ENCODE results near the gene ADIPOR2.

Gene ADIPOR2

GRCh38 chr12:1826867-1827705 lies 136.2 kb downstream of the ADIPOR2 start:
- DNase-seq (ENCODE audit: extremely low read depth in 1 of 2, low read depth in 1 of 2) = no peak

- DNase-seq (ENCODE audit: extremely low read depth in 1 of 2, low read depth in 1 of 2) = no peak
Measured at GRCh38 chr12:1827826-1828805, 137.2 kb downstream of the ADIPOR2 start.

- DNase-seq (ENCODE audit: extremely low read depth in 1 of 2, low read depth in 1 of 2) = no peak
Measured at GRCh38 chr12:1828856-1829255, 138.0 kb downstream of the ADIPOR2 start.

- DNase-seq (ENCODE audit: extremely low read depth in 1 of 2, low read depth in 1 of 2) = no peak
Measured at GRCh38 chr12:1829306-1829900, 138.5 kb downstream of the ADIPOR2 start.

GRCh38 chr12:1830401-1830845 lies 139.6 kb downstream of the ADIPOR2 start:
- no peak for DNase-seq (ENCODE audit: extremely low read depth in 1 of 2, low read depth in 1 of 2)

GRCh38 chr12:1830981-1831963 lies 140.4 kb downstream of the ADIPOR2 start:
- no peak for DNase-seq (ENCODE audit: extremely low read depth in 1 of 2, low read depth in 1 of 2)

- DNase-seq (ENCODE audit: extremely low read depth in 1 of 2, low read depth in 1 of 2) = no peak
Measured at GRCh38 chr12:1832801-1833595, 142.1 kb downstream of the ADIPOR2 start.

GRCh38 chr12:1833596-1834028 lies 142.7 kb downstream of the ADIPOR2 start:
- DNase-seq (ENCODE audit: extremely low read depth in 1 of 2, low read depth in 1 of 2) = no peak

- DNase-seq (ENCODE audit: extremely low read depth in 1 of 2, low read depth in 1 of 2) = no peak
Measured at GRCh38 chr12:1834186-1834925, 143.5 kb downstream of the ADIPOR2 start.

GRCh38 chr12:1835211-1836131 lies 144.6 kb downstream of the ADIPOR2 start:
- DNase-seq (ENCODE audit: extremely low read depth in 1 of 2, low read depth in 1 of 2) = no peak

GRCh38 chr12:1836241-1836803 lies 145.5 kb downstream of the ADIPOR2 start:
- no peak for DNase-seq (ENCODE audit: extremely low read depth in 1 of 2, low read depth in 1 of 2)

GRCh38 chr12:1836854-1837421 lies 146.1 kb downstream of the ADIPOR2 start:
- DNase-seq (ENCODE audit: extremely low read depth in 1 of 2, low read depth in 1 of 2) = no peak

GRCh38 chr12:1837541-1838204 lies 146.8 kb downstream of the ADIPOR2 start:
- DNase-seq (ENCODE audit: extremely low read depth in 1 of 2, low read depth in 1 of 2) = no peak
